TTC549 (cell line): ENCODE data around the gene SYT6.
"Not testable (repeated sequence)": the region's sequence is repeated elsewhere in the genome, so short reads cannot be mapped to it uniquely, and the experiment has no call there.

Experiments used
- FAIRE-seq: peaks from 2 replicates; lab custom pipeline; 2012; peaks lifted over from hg19 to GRCh38; lab: Jason Lieb, UNC

Gene SYT6

DNA sequence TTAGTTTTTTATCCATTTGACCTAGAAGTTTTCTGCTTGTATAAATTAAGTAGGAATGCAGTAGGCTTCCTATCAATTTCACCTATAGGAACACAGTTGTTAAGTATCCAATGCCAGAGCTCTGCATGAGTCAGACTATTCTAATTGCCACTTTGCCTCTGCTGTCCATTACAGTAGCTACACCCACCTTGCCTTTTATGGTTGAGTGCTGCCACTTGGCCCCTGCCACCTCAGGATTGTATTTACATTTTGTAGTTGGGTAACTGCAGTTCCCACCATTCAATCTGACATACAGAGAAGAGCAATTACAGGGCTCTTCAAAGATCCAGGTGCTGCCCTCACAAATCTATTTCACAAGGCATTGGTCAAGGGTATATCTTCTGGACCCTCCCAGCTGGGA lies 83.9 kb downstream of the SYT6 start:
- not testable (repeated sequence) for FAIRE-seq

GRCh38 chr1:114068684-114069083 lies 85.0 kb downstream of the SYT6 start:
- not testable (repeated sequence) for FAIRE-seq

DNA sequence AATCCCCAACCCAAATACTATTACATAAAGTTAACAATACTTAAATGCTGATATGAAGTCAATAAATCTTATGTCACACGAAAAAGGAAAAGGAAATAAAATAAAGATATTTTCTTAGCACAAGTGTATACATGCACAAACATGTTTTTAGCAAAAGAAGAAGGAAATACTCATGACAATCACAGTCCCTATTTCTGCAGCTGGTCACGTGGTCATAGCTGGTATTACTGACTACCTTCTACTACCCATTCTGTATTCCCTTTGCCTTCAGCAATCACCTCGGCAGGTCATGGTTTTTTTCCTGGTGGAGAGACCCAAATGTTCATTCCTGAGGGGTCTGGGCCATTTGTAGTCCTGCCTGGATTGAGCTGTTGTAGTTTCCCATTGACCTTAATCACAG lies 88.0 kb downstream of the SYT6 start:
- not testable (repeated sequence) for FAIRE-seq

DNA sequence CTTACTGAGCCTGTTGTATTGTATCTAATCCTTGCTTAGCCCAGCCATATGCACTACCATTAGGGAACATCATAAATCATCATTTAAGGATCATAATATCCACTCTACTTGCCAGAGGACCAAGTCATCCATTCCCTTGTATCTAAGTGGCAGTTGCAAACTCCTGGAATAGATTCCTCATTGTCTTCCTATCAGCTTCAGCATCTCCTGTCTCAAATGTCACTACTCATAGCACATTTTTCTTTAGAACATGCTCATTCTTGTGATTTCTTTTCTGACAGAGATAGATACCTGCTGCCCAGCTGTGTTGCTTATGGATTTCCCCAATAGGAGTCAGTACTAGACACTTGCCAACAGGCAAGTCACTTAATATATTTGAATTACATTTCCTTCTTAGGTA lies 90.1 kb downstream of the SYT6 start:
- no peak for FAIRE-seq

- FAIRE-seq, result no peak
Measured at GRCh38 chr1:114062477-114063099, 91.1 kb downstream of the SYT6 start.

GRCh38 chr1:114061121-114061830 lies 92.4 kb downstream of the SYT6 start:
- FAIRE-seq, result no peak

- not testable (repeated sequence) for FAIRE-seq
Measured at GRCh38 chr1:114058236-114058635, 95.4 kb downstream of the SYT6 start.

DNA sequence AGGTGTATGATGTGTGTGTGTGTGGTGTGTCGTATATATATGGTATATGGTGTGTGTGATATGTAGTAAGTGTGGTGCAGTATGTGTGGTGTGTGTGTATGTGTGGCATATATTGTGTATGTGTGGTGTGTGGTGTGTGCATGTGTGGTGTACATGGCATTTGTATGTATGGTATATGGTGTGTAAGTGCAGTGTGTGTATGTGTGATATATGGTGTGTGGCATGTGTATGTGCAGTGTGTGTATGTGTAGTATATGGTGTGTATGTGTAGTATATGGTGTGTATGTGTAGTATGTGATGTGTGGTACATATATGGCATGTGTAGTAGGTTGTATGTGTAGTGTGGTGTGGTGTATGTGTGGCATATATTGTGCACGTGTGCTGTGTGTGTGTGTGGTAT lies 99.5 kb downstream of the SYT6 start:
- FAIRE-seq, result no peak

GRCh38 chr1:114048232-114048631 lies 105.4 kb downstream of the SYT6 start:
- no peak for FAIRE-seq

- no peak for FAIRE-seq
Measured at GRCh38 chr1:114043548-114043947, 110.1 kb downstream of the SYT6 start.

- no peak for FAIRE-seq
Measured at GRCh38 chr1:114043054-114043453, 110.6 kb downstream of the SYT6 start.

DNA sequence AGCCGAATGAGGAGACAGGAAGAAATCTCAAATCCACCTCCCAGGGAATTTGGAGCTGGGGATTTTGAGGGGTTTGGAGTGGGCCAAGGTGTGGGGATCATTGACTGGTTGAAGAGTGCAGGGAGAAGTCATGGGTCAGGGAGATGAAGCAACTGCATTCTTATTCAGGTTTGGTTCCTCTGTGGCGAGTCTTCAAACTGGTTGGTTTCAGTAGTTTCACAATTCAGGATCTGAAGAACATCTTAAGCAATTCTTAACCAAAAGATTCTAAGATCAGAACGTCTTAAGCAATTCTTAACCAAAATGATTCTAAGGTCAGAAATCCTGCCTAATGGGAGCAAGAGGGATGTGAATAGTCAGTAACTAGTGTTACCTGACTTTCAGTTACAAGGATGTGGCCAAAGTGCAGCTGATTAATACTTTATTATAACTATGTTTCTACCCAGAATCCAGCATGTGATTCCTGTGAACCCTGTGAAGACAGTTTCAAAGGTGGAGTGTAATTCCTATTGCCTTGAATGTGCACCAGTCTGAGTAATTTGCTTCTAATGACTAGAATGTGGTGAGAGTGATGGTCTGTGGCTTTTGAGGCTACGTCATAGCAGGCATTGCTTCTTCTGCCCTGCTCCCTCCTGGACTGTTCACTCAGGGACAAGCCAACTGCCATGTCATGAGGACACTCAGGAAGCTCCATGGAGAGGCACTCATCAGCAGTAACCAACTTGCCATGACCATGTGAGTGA lies 113.2 kb downstream of the SYT6 start:
- FAIRE-seq, result no peak
